Measurements from ENCODE around the gene GPR119. TPM values are rescaled to one million over a fixed set of nuclear protein-coding genes. Genes with fewer than 3 reads are reported as not detected.
A peak's percentile ranks its signal among the peaks of the same experiment; 100 is the strongest.
"Not testable (repeated sequence)": the region's sequence is repeated elsewhere in the genome, so short reads cannot be mapped to it uniquely, and the experiment has no call there.

Gene GPR119
- total RNA-seq, 2 donors from 2014 or later: not detected

- H3K36me3 Mint-ChIP-seq (ENCODE audit: low read depth): peaks cover 3% of the 10 kb centered on the region
- H3K4me1 Mint-ChIP-seq: no peaks in the 10 kb centered on the region
- H3K27ac Mint-ChIP-seq: no peak overlapping the region
- no peak overlapping the region for H3K4me3 Mint-ChIP-seq
- H3K27me3 Mint-ChIP-seq: peaks cover 20% of the 10 kb centered on the region
- no peak for DNase-seq
- no peaks in the 10 kb centered on the region for H3K9me3 ChIP-seq (ENCODE audit: control insufficient read depth, low read length, poor library complexity, severe bottlenecking)
- ATAC-seq: no peak
Measured at GRCh38 chrX:130393451-130394074, 8.1 kb upstream of the GPR119 start.

- H3K36me3 Mint-ChIP-seq (ENCODE audit: low read depth): no peaks in the 10 kb centered on the region
- H3K27ac Mint-ChIP-seq: no peak overlapping the region
- DNase-seq (no peak), ATAC-seq (no peak)
- H3K4me1 Mint-ChIP-seq: no peaks in the 10 kb centered on the region
- H3K27me3 Mint-ChIP-seq: no peaks in the 10 kb centered on the region
- no peaks in the 10 kb centered on the region for H3K9me3 ChIP-seq (ENCODE audit: control insufficient read depth, low read length, poor library complexity, severe bottlenecking)
- H3K4me3 Mint-ChIP-seq: no peak overlapping the region
Measured at GRCh38 chrX:130386408-130386808, 934 bp upstream of the GPR119 start.

GRCh38 chrX:130378024-130378669, 7.3 kb downstream of the GPR119 start:
- ATAC-seq (no peak), DNase-seq (no peak)
- Mint-ChIP-seq H3K36me3 (ENCODE audit: low read depth) (no peaks in the 10 kb centered on the region), H3K4me3 (no peak overlapping the region), H3K4me1 (no peaks in the 10 kb centered on the region), H3K27me3 (no peaks in the 10 kb centered on the region), H3K27ac (no peak overlapping the region)
- no peaks in the 10 kb centered on the region for H3K9me3 ChIP-seq (ENCODE audit: control insufficient read depth, low read length, poor library complexity, severe bottlenecking)

- Mint-ChIP-seq H3K27ac (no peak overlapping the region), H3K4me1 (no peaks in the 10 kb centered on the region), H3K4me3 (no peak overlapping the region), H3K27me3 (no peaks in the 10 kb centered on the region), H3K36me3 (ENCODE audit: low read depth) (no peaks in the 10 kb centered on the region)
- no peak for ATAC-seq
- no peak for DNase-seq
- H3K9me3 ChIP-seq (ENCODE audit: control insufficient read depth, low read length, poor library complexity, severe bottlenecking): no peaks in the 10 kb centered on the region
Measured at GRCh38 chrX:130376077-130376476, 9.4 kb downstream of the GPR119 start.

- H3K4me3 Mint-ChIP-seq; H3K9me3 ChIP-seq (ENCODE audit: control insufficient read depth, low read length, poor library complexity, severe bottlenecking); H3K4me1 Mint-ChIP-seq; H3K27ac Mint-ChIP-seq; H3K36me3 Mint-ChIP-seq (ENCODE audit: low read depth); DNase-seq; ATAC-seq; H3K27me3 Mint-ChIP-seq: not testable (repeated sequence)
Measured at GRCh38 chrX:130352050-130352449, 33.4 kb downstream of the GPR119 start.

DNA sequence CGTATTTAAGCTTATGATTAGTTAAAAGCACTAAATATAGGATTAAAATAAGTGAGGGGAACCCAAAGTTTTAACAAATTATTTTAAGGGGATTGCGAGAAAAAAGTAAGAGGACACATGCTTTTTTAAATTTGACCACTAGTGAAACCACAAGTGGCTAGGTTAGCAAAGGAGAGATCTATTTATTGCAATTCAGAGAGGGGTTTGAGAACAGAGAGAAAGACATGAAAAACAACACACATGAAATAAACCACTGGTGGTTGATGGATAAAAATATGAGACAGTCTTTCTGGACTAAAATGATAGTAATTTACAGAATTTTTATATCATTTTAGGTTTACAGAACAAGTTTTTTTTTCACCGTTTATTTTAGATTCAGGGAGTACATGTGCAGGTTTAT, 33.9 kb downstream of the GPR119 start:
- H3K9me3 ChIP-seq (ENCODE audit: control insufficient read depth, low read length, poor library complexity, severe bottlenecking): no peaks in the 10 kb centered on the region
- no peaks in the 10 kb centered on the region for H3K4me1 Mint-ChIP-seq
- no peaks in the 10 kb centered on the region for H3K27me3 Mint-ChIP-seq
- peaks cover 3% of the 10 kb centered on the region for H3K36me3 Mint-ChIP-seq (ENCODE audit: low read depth)
- ATAC-seq (no peak), DNase-seq (no peak)
- no peak overlapping the region for H3K27ac Mint-ChIP-seq
- H3K4me3 Mint-ChIP-seq: no peak overlapping the region

GRCh38 chrX:130347321-130347720, 38.2 kb downstream of the GPR119 start:
- DNase-seq (no peak), ATAC-seq (no peak)
- Mint-ChIP-seq H3K27ac (no peak overlapping the region), H3K4me1 (no peaks in the 10 kb centered on the region), H3K27me3 (no peaks in the 10 kb centered on the region), H3K36me3 (ENCODE audit: low read depth) (no peaks in the 10 kb centered on the region), H3K4me3 (no peak overlapping the region)
- H3K9me3 ChIP-seq (ENCODE audit: control insufficient read depth, low read length, poor library complexity, severe bottlenecking): no peaks in the 10 kb centered on the region

- H3K27me3 Mint-ChIP-seq: no peaks in the 10 kb centered on the region
- no peak for ATAC-seq
- no peak overlapping the region for H3K4me3 Mint-ChIP-seq
- H3K9me3 ChIP-seq (ENCODE audit: control insufficient read depth, low read length, poor library complexity, severe bottlenecking): no peaks in the 10 kb centered on the region
- peaks cover 17% of the 10 kb centered on the region for H3K4me1 Mint-ChIP-seq
- H3K36me3 Mint-ChIP-seq (ENCODE audit: low read depth): no peaks in the 10 kb centered on the region
- no peak for DNase-seq
- H3K27ac Mint-ChIP-seq: no peak overlapping the region
Measured at GRCh38 chrX:130343411-130343810, 42.1 kb downstream of the GPR119 start.

DNA sequence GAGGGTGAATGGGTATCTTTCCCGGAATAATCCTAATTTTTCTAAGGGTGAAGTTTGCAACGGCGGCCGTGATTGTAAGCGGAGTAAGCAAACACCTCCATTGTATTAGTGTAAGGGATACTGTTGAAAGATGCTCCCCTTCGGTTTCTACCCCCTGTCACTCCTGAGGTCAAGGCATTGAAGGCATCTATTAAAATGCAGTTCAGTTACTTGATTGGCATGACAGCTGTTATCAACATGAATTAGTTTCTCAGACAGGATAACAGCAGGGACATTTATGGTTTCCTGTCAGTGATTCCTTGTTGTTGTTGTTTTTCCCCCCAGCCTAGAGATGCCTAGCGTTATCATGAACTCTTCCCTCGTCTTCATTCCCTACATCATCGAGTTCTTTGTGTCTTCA, 45.2 kb downstream of the GPR119 start:
- Mint-ChIP-seq H3K27ac (peak overlapping the region; percentile 90), H3K36me3 (ENCODE audit: low read depth) (no peaks in the 10 kb centered on the region), H3K4me3 (peak overlapping the region; percentile 99), H3K4me1 (peaks cover 17% of the 10 kb centered on the region), H3K27me3 (no peaks in the 10 kb centered on the region)
- DNase-seq (no peak), ATAC-seq (peak; percentile 8)
- no peaks in the 10 kb centered on the region for H3K9me3 ChIP-seq (ENCODE audit: control insufficient read depth, low read length, poor library complexity, severe bottlenecking)

GRCh38 chrX:130339408-130340222, 45.9 kb downstream of the GPR119 start, which contains the start of gene SLC25A14:
SLC25A14 (plus strand) TSS chrX:130339919; CDS start chrX:130340279, 360 bp downstream.
- ATAC-seq (peak; percentile 93), DNase-seq (peak; percentile 33 to 59 (median 43))
- Mint-ChIP-seq H3K27me3 (no peaks in the 10 kb centered on the region), H3K4me3 (peak within 1 kb of the TSS; percentile 99), H3K27ac (peak within 1 kb of the TSS; percentile 90), H3K4me1 (peaks cover 17% of the 10 kb centered on the region), H3K36me3 (ENCODE audit: low read depth) (no peaks in the 10 kb centered on the region)
- H3K9me3 ChIP-seq (ENCODE audit: control insufficient read depth, low read length, poor library complexity, severe bottlenecking): no peaks in the 10 kb centered on the region

- ATAC-seq; DNase-seq; H3K27me3 Mint-ChIP-seq; H3K36me3 Mint-ChIP-seq (ENCODE audit: low read depth); H3K9me3 ChIP-seq (ENCODE audit: control insufficient read depth, low read length, poor library complexity, severe bottlenecking): not testable (repeated sequence)
- H3K27ac Mint-ChIP-seq: peak overlapping the region; percentile 90
- peaks cover 17% of the 10 kb centered on the region for H3K4me1 Mint-ChIP-seq
- H3K4me3 Mint-ChIP-seq: peak overlapping the region; percentile 99
Measured at GRCh38 chrX:130338869-130339268, 46.6 kb downstream of the GPR119 start.

- ATAC-seq (no peak), DNase-seq (no peak)
- no peaks in the 10 kb centered on the region for H3K9me3 ChIP-seq (ENCODE audit: control insufficient read depth, low read length, poor library complexity, severe bottlenecking)
- Mint-ChIP-seq H3K27me3 (no peaks in the 10 kb centered on the region), H3K4me3 (no peak overlapping the region), H3K36me3 (ENCODE audit: low read depth) (no peaks in the 10 kb centered on the region), H3K27ac (no peak overlapping the region), H3K4me1 (peaks cover 15% of the 10 kb centered on the region)
Measured at GRCh38 chrX:130336531-130336930, 48.9 kb downstream of the GPR119 start.

All from T-helper 17 cell (primary cell).